Suprapubic skin (tissue), 4 donors: ENCODE results near the gene POC1B. TPM values are rescaled to one million over a fixed set of nuclear protein-coding genes. Genes with fewer than 3 reads are reported as not detected.

ENCODE experiments used
- DNase-seq, 2 donors: peaks; one replicate each; pipeline ENCODE4 v3.0.0-alpha.2; 2019; ENCODE audit warnings: low spot score in 2 of 2
- H3K27ac ChIP-seq: fragments of 200-600 bp; sonication (generic); one replicate; pipeline ENCODE4 v1.5.1; 2019
- H3K27me3 ChIP-seq: fragments of 200-600 bp; sonication (generic); one replicate; pipeline ENCODE4 v1.5.1; 2019
- H3K36me3 ChIP-seq: fragments of 200-600 bp; sonication (generic); one replicate; pipeline ENCODE4 v1.5.1; 2019
- H3K4me1 ChIP-seq: fragments of 200-600 bp; sonication (generic); one replicate; pipeline ENCODE4 v1.5.1; 2019
- H3K4me3 ChIP-seq: fragments of 200-600 bp; sonication (generic); one replicate; pipeline ENCODE4 v1.5.1; 2019; ENCODE audit warnings: mild to moderate bottlenecking
- H3K9me3 ChIP-seq: fragments of 200-600 bp; sonication (generic); one replicate; pipeline ENCODE4 v1.5.1; 2019
- CTCF ChIP-seq, 2 donors: fragments of 200-600 bp in 1 of 2; fragments of 450-650 bp in 1 of 2; sonication (generic) in 1 of 2; IDR thresholded peaks; one replicate each; pipeline ENCODE4 v1.5.1; 2016 to 2019; ENCODE audit warnings: antibody characterized with exemption in 2 of 2, mild to moderate bottlenecking in 1 of 2, moderate library complexity in 1 of 2
- EP300 ChIP-seq: sonication (generic); formaldehyde crosslinking; IDR thresholded peaks from one replicate; pipeline ENCODE4 v1.6.1; 2017; ENCODE audit warnings: antibody characterized with exemption
- POLR2A ChIP-seq, 2 donors: fragments of 450-650 bp; IDR thresholded peaks; one replicate each; pipeline ENCODE4 v1.6.1; 2017; ENCODE audit warnings: antibody characterized with exemption in 2 of 2, mild to moderate bottlenecking in 2 of 2, moderate library complexity in 2 of 2
- POLR2AphosphoS5 ChIP-seq, 3 donors: sonication (generic); formaldehyde crosslinking; IDR thresholded peaks; one replicate each; pipeline ENCODE4 v1.6.1; 2017; ENCODE audit warnings: antibody characterized with exemption in 3 of 3
- WGBS: methylation state at CpG from one replicate; pipeline ENCODE4 v1.1.5; 2018; 5-methylcytosine and 5-hydroxymethylcytosine counted together
- total RNA-seq, 4 donors: library from RNA; depleted of rRNA; stranded (reverse); fragments of >200 nt; gene quantifications; one replicate each; pipeline ENCODE4 v1.1.0, GENCODE V29; 2016

POC1B gene
- total RNA-seq, 4 donors from 2014 or later: 11.3 to 28.2 (median 13.4) TPM

GRCh38 chr12:89448526-89448925 lies 77.3 kb downstream of the POC1B start:
- TF ChIP-seq POLR2AphosphoS5 (IDR thresholded peaks at IDR 0.05) (no peak), CTCF (IDR thresholded peaks at IDR 0.05) (no peak), EP300 (no peak), POLR2A (IDR thresholded peaks at IDR 0.05) (no peak)
- no peaks in the 10 kb centered on the region for H3K36me3 ChIP-seq
- no peak overlapping the region for H3K4me3 ChIP-seq
- H3K9me3 ChIP-seq: no peaks in the 10 kb centered on the region
- no peaks in the 10 kb centered on the region for H3K27me3 ChIP-seq
- DNase-seq: no peak
- peaks cover 16% of the 10 kb centered on the region for H3K4me1 ChIP-seq
- H3K27ac ChIP-seq: no peak overlapping the region

- 92% methylated on average over 4 of the region's 4 CpGs for WGBS
Observed at GRCh38 chr12:89439941-89440340, 85.9 kb downstream of the POC1B start.

DNA sequence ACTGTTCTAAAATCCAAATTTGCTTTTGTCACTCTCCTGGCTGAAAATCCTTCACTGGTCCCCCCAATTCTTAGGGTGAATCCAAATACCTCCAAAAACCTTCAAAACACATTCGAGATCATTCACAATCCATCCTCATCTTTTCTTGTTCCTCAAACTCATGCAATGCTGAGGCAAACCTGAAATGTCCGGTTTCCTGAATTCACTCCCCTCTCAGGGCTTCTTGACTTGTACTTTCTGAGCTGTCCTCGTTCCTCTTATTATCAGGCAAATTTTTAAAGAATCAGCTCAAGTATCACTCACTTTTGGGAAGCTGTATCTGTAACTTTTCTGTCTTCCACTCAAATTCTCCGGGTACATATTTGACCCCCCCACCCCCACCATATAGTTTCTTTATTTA lies 88.6 kb downstream of the POC1B start:
- 90% methylated on average over 4 of the region's 4 CpGs for WGBS
- Histone ChIP-seq H3K27me3 (no peaks in the 10 kb centered on the region), H3K27ac (no peak overlapping the region), H3K4me3 (no peak overlapping the region), H3K9me3 (no peaks in the 10 kb centered on the region), H3K4me1 (no peaks in the 10 kb centered on the region), H3K36me3 (no peaks in the 10 kb centered on the region)
- DNase-seq: no peak
- TF ChIP-seq CTCF (IDR thresholded peaks at IDR 0.05): no peak
- no peak for TF ChIP-seq POLR2A (IDR thresholded peaks at IDR 0.05)
- TF ChIP-seq POLR2AphosphoS5 (IDR thresholded peaks at IDR 0.05): no peak
- no peak for TF ChIP-seq EP300

More at GRCh38 chr12:89439941-89440340, 85.9 kb downstream of the POC1B start:
- no peak for DNase-seq
- no peaks in the 10 kb centered on the region for H3K4me1 ChIP-seq
- no peak overlapping the region for H3K27ac ChIP-seq
- no peaks in the 10 kb centered on the region for H3K36me3 ChIP-seq
- no peak overlapping the region for H3K4me3 ChIP-seq
- no peak for TF ChIP-seq POLR2AphosphoS5 (IDR thresholded peaks at IDR 0.05)
- H3K9me3 ChIP-seq: no peaks in the 10 kb centered on the region
- H3K27me3 ChIP-seq: no peaks in the 10 kb centered on the region

- DNase-seq: no peak
- Histone ChIP-seq H3K9me3 (no peaks in the 10 kb centered on the region), H3K4me1 (no peaks in the 10 kb centered on the region), H3K4me3 (no peak overlapping the region), H3K27ac (no peak overlapping the region), H3K27me3 (no peaks in the 10 kb centered on the region), H3K36me3 (no peaks in the 10 kb centered on the region)
- no peak for TF ChIP-seq CTCF (IDR thresholded peaks at IDR 0.05)
- no peak for TF ChIP-seq POLR2AphosphoS5 (IDR thresholded peaks at IDR 0.05)
- TF ChIP-seq EP300: no peak
- no peak for TF ChIP-seq POLR2A (IDR thresholded peaks at IDR 0.05)
- WGBS: 92% methylated on average over 6 of the region's 6 CpGs
Observed at GRCh38 chr12:89436062-89436461, 89.8 kb downstream of the POC1B start.

GRCh38 chr12:89433634-89434033 lies 92.2 kb downstream of the POC1B start:
- no peak for DNase-seq
- 74% methylated on average over 4 of the region's 4 CpGs for WGBS
- no peak overlapping the region for H3K27ac ChIP-seq

More at GRCh38 chr12:89433634-89434033, 92.2 kb downstream of the POC1B start:
- H3K4me3 ChIP-seq: no peak overlapping the region
- H3K36me3 ChIP-seq: no peaks in the 10 kb centered on the region
- TF ChIP-seq POLR2A (IDR thresholded peaks at IDR 0.05) (no peak), EP300 (no peak), CTCF (IDR thresholded peaks at IDR 0.05) (no peak), POLR2AphosphoS5 (IDR thresholded peaks at IDR 0.05) (no peak)
- H3K4me1 ChIP-seq: no peaks in the 10 kb centered on the region
- no peaks in the 10 kb centered on the region for H3K9me3 ChIP-seq
- no peaks in the 10 kb centered on the region for H3K27me3 ChIP-seq
